CD4-positive, alpha-beta T cell treated with Interleukin-6 at 100 ng/mL for 8 hours (primary cell): ENCODE measurements around the gene HS3ST3B1.

Experiments
- DNase-seq: peaks from one replicate; pipeline ENCODE4 v3.0.0-alpha.2; 2020; ENCODE audit warnings: mixed read lengths, low spot score

Gene HS3ST3B1

GRCh38 chr17:14321476-14321949 is 20.6 kb downstream of the HS3ST3B1 start:
- DNase-seq: no peak

- DNase-seq: no peak
Measured at GRCh38 chr17:14321980-14322776, 21.3 kb downstream of the HS3ST3B1 start.

- no peak for DNase-seq
Measured at GRCh38 chr17:14323522-14323981, 22.7 kb downstream of the HS3ST3B1 start.

GRCh38 chr17:14325618-14326167 is 24.8 kb downstream of the HS3ST3B1 start:
- no peak for DNase-seq

GRCh38 chr17:14329900-14330491 is 29.1 kb downstream of the HS3ST3B1 start:
- no peak for DNase-seq

- no peak for DNase-seq
Measured at GRCh38 chr17:14330492-14330962, 29.6 kb downstream of the HS3ST3B1 start.

- DNase-seq: no peak
Measured at GRCh38 chr17:14331225-14331981, 30.5 kb downstream of the HS3ST3B1 start.

GRCh38 chr17:14331982-14332298 is 31.1 kb downstream of the HS3ST3B1 start:
- DNase-seq: no peak

GRCh38 chr17:14332331-14332730 is 31.4 kb downstream of the HS3ST3B1 start:
- DNase-seq: no peak

- no peak for DNase-seq
Measured at GRCh38 chr17:14333506-14333905, 32.6 kb downstream of the HS3ST3B1 start.

- no peak for DNase-seq
Measured at GRCh38 chr17:14334276-14334840, 33.5 kb downstream of the HS3ST3B1 start.

- DNase-seq: no peak
Measured at GRCh38 chr17:14334919-14335318, 34.0 kb downstream of the HS3ST3B1 start.

- no peak for DNase-seq
Measured at GRCh38 chr17:14336418-14336817, 35.5 kb downstream of the HS3ST3B1 start.

- no peak for DNase-seq
Measured at GRCh38 chr17:14337596-14338079, 36.8 kb downstream of the HS3ST3B1 start.

GRCh38 chr17:14340857-14341754 is 40.2 kb downstream of the HS3ST3B1 start:
- no peak for DNase-seq

- no peak for DNase-seq
Measured at GRCh38 chr17:14341866-14342265, 41.0 kb downstream of the HS3ST3B1 start.

- no peak for DNase-seq
Measured at GRCh38 chr17:14346801-14347200, 45.9 kb downstream of the HS3ST3B1 start.

GRCh38 chr17:14351493-14351892 is 50.6 kb downstream of the HS3ST3B1 start:
- DNase-seq: no peak

GRCh38 chr17:14352136-14352535 is 51.3 kb downstream of the HS3ST3B1 start:
- no peak for DNase-seq

- DNase-seq: no peak
Measured at GRCh38 chr17:14353861-14354474, 53.1 kb downstream of the HS3ST3B1 start.
